ENCODE data around the gene CADPS2.

The CADPS2 gene

DNA sequence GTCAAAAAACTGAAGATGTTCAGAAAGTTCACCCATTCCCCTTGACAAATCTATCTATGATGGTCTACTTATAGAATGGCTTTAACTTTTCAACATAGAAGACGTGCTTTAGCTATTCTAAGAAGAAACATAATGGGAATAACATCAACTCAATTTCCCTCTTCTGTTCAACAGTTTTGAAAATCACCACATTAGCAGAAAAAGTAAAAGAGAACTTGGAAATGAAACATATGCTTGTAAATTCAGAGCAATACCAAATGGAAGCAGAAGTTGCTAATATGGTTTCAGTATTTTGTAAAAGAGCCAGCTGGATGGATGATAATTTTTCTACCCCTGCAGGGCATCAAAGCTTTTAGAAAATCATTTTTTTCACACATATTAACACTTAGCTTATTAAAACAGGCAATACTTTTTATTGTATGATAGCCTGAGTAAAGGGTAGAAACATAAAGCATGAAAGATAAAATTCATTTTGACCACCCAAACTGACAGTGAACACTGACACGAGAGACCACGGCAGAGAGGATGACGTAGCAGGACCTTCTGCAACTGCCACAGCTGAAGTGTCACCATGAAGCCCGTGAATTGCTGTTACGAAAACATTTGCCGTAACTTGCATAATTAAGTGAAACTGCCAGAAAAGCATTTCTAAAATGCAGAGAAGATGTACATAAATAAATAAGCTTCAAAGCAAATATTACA is 542.5 kb downstream of the CADPS2 start:
- no peak for DNase-seq

DNA sequence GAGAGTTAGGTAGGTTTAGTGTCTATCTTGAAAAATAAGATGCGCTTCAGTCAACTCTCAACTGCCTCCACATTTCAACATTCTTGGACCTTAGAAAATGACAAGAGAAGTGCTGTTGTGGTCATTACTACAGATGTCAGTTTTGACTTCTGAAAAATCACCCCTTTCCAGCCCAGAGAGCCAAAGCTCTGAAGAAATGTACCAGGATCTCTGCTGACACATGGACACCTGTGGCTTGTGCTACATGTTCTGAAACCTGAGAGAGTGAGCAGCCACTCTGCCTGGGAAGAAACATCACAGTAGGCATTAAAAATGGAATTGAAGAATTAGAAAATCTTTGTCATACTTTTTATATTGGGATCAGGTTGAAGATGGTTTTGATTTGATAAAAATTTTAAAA is 545.8 kb downstream of the CADPS2 start:
- no peak for DNase-seq

DNA sequence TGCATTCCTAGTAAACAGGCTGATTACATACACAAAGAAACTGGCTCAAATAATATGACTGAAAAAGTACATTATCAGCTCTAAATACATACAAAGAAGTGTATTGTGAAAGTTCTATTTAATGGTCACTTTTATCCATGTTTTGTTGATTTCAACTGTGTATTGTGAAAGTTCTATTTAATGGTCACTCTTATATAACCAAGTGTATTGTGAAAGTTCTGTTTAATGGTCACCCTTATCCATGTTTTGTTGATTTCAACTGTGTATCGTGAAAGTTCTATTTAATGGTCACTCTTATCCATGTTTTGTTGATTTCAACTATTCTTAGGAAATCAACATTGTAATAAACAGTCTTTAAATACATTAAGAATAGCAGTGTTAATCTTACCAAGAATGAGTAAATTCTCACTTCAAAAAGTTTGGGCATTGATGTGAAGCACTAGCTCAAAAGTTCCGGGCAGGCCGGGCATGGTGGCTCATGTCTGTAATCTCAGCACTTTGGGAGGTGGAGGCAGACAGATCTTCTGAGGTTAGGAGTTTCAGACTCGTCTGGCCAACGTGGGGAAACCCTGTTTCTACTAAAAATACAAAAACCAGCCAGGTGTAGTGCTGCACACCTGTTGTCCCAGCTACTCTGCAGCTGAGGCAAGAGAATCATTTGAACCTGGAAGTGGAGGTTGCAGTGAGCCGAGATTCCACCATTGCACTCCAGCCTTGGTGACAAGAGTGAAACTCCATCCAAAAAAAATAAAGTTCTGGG is 546.9 kb downstream of the CADPS2 start:
- DNase-seq, result no peak

DNA sequence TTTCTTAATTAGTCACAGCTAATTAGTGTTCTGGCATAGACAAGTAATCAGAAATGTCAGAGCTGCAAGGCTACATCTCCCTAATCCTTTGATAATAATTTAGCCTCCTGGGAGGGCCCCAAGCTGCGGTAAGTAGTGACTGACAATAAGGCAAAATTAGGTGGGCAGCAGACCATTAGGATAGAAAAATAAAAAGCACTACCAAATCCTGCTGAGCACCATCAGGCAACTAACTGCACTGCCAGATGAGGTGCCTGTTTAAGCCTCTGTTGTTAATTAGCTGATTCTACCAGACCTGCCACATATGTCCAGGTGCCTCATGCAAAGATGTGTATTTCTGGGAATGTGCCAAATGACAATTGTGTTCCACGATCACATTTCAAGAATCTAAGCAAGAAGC is 549.2 kb downstream of the CADPS2 start:
- no peak for DNase-seq

DNA sequence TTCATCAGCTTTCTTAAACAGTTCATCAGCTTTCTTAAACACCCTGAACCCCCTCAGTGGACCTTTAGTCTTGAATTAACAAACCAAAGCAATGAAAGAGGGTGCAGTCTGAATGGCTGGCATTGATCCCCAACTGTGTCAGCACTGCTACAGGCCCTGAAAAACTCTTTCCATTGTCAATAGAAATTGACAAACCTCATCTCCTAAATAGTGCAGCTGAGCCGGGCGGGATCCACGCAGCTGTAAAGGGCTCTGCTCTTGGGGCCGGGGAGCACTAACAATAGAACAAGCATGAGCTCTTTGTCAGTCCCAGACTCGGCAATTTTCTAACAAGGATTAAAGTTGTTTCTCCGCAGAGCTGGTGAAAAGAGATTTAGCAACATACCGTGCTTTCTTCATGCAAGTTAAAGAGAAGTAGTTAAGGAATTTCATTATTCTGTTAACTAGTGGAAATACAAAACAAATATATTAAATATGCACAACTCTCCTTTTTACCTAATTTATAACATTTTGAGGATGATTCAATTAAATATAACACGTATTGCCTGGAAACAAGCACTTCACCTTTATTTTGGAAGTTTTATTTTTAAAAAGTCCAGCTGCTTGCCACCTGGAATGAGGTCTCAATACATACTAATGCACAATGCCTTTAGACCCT is 557.0 kb downstream of the CADPS2 start:
- DNase-seq, result no peak

DNA sequence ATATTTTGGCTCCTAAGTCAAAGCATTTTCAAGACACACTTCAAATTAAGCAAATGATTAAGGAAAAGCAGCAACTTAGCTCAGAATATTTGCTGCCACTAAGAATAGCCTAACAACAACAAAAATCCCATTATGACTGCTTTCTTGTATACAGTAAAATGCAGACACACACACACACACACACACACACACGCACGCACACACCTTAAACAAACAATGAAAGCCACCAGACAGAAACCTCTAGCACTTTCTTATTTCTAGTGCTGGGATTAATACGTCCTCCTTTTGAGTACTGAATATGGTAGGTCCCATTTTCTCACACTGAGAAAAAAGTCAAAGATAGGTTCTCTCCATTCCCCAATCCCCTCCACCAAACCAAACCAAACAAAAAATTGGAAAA is 558.3 kb downstream of the CADPS2 start:
- no peak for DNase-seq

DNA sequence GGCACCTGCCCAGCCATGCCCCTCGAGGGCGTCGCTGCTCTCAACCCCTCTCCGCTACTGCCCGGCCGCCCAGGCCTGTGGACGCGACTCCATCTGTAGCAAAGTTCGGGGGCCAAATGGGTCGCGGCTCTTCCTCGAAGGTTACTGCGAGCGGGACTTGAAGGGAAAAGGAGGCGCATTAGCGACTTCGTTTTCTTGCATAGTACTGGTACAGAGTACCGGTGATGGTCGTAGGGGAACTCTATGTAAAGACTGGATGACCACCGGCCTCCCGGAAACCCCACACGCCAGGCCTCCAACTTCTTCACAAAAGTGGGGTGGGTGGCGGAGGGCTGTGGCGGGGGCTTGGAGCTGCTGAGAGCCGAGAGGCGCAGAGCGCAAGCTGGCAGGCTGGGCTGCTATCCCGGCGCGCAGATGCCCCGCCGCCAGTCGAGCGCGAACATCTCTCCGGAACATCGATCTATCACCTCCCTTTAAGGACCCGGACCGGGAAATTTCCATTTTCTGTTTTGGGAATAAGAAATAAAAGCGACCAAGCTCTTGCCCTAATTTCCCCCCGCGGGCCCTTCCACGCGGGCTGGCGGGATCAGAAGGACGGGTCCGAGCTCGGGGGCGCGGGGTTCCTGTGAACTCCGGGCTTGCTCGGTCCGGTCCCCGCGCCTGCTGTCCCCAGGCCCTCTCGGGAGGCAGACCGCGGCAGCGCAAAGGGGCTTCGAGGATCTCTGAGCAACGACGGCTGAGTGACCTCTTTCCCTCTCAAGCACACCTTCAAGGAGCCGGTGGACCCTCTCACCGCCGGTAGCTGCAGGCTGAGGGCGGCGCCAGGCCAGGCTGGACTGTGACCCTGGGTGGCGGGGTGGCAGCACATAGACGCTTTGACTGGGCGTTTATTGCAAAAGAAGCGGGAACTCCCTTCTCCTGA is 569.5 kb downstream of the CADPS2 start:
- DNase-seq, result no peak

DNA sequence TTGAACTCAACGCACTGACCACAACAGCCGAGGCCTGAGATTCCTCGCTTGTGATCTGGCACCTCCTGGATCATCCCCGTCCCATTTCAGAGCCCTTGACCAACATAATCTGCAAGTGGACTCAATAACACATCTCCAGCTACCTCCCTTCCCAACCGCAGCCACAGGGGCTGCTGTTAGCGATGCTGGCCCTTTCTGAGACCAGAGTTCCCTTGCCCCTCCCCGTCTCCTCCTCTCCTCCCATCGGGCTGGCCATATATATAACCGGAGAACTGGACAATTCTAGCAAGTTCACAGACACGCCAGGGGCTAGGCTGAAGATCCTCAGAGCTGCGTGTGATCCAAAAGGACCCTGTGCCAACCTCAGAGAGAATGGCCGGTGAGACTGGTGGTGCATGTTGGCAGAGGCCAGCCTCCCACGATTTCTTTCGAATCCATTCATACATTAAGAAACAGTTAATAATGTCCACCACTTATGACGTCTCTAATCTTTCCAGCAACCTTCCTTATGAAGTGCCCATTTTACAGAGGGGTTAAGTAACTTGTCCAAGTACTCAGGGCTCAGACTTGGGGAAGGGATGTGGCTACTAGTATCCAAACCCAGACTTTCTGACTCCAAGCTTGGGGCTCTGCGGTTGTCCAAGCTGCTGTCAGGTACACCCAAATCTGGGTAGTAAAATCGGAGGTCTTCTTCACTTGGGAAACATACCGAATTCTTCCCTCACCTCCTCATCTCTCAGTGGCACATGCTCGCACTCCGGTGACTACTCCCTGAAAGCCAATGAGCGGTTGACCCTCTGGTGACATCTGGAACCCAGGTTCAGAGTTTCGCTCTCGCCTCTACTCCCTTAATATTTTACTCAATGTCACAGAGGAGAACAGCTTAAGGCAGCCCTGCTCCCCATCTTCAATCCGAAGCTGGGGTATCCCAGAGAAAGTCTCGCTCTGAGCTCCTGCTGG is 570.5 kb downstream of the CADPS2 start:
- DNase-seq, result no peak

DNA sequence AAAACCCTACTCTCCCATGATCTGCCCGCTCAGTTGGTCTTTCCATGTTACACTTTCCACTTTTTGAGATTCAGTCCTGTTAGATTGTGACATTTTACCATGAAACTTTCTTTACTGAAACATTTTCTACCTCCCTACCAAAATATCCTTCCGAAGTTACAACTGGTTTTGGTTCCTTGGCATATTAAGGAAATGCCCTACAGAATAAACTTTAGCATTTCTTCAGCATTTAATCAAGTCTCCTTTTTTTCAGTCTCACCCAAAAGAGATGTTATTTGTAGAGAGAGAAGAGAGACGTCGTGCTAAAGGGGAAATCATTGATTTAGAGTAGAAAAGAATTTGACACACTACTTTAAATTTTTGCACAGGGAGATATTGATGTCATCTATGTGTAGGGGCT is 572.0 kb downstream of the CADPS2 start:
- no peak for DNase-seq

DNA sequence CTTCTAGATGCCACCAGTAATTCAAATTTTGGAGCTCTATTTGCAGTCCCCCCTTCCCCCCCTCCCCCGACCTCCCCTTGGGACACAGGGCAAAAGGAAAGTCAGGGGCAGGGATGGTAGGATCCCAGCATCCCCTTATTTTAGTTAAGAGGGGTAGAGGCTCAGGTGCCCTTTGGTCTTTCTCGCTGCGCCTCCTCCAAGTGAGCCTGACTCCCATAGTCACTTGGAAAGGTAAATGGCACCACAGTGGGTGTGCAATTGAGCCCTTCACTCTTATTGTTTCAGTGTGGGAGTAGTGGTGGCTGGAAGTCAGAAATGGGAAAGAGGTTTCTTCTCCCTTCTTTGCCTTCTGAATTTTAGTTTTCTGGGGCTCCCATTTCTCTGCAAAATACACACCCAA is 573.5 kb downstream of the CADPS2 start:
- DNase-seq, result no peak

DNA sequence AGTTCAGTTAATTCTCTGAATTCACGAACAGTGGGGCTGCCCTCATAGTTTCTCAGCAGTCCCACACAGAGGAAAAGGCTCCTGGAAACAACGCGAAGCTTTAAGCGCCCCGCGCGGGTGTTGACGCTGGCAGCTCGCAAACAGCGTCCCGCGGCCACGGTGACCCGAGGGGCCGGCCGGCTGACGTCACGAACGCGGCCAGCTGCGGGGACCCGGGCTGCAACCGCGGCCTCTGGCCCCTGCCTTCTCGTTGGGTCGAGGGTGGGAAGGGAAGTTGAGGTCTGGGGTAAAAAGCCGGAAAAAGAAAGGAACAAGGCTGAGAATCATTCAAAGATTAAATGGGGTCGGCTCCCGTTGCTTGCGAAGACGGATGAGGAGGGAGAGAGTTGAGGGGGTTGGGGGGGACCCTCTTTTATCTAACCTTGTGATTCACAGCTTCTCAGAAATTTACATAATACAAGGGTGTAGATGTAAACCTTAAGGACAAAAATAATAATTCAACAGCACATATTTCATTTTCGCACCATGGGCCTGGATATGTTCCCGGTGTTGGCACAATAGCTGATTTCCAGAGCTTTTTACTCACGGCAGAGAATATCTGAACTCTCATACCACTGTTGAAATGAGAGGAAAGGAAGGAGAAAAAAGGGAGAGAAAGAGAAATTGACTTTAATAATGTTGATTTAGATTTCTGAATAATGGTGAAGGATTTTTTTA is 574.4 kb downstream of the CADPS2 start:
- DNase-seq, result no peak

DNA sequence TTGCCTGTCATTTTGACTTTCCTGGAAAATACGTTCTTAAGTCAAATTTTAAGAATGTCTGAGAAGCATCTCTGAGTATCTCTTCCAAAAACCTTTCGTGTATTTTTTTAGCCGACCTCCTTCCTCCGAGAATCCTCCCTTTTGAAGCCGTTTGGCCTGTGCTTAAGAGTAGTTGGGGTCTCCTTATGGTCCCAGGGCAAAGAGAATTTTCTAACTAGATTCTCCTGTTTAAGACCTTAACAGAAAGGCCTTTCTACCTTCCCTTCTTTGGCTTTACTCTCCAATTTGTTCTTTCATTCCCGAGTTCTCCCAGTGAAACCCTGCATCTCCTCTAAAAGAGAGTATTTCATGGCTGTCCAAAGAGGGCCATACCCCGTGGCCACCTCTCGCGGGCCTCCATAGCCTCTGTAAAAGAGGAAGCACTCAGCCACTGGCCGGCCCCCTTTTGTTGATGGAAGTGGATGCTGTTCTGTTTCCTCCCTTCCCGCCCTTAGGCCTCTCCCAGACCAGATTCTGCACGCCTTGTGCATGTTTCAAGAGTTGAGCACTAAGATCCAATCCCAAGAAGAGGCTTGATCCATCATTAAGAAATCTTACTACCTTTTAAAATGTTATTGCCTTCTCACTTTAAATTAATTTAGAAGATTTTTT is 575.1 kb downstream of the CADPS2 start:
- DNase-seq, result no peak

DNA sequence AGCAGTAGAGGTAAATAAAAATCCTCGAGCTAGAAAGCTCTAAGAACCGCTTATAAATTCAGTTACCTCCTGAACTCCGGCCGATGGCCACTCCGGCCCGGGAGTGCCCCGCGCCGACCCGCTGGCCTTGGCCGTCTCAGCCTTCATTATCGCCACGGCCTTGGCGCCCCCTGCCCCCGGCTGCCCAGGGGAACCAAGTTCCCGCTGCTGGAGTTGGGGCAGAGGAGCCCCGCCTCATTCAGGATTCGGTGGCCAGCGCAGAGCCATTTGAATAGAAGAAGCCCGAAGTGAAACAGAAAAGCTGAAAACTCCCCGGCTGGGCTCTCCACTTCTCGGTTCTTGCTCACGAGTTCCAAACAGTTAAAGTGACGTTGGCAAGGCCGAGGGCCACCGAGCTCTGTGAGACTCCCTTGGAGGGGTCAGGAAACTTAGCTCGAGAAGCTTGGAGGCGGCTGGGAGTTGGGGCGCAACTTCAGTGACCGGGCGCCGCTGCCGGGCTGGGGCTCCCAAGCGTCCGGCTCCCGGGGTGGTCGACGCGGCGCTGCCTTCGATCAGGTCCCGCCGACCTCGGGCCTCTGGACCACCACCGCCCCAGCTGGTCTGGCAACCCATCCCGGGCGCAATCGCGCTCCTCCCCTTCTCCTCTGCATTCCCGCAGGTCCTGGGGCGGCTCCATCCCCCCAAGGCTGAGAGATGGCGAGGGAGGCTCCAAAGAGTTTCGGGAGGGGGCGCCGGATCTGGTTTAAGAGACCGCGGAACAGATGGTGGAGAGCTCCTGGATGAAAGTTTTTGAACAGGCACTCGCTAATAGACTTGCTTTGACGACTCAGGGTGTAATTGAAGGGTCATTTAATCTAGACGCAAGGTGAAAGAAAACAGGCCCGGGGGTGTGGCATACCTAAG is 575.9 kb downstream of the CADPS2 start:
- no peak for DNase-seq

DNA sequence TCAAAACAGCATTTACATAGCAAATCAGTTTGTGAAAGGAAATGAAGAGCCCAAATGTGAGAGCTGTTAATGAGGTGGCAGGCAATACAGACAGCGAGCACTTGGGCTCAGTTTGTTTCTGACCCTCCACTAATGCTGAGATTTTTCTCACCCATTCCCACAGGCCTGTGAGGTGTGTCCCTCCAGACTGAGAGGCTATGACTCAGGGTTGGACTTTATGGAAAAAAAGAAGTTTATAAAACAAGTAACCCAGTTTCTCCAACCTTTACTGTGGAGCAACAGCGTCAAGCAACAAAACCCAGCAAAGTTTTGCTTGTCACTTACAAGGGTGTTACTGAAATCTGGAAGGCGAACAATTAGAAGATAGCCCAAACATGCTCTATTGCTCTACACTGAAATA is 576.8 kb downstream of the CADPS2 start:
- DNase-seq, result no peak

DNA sequence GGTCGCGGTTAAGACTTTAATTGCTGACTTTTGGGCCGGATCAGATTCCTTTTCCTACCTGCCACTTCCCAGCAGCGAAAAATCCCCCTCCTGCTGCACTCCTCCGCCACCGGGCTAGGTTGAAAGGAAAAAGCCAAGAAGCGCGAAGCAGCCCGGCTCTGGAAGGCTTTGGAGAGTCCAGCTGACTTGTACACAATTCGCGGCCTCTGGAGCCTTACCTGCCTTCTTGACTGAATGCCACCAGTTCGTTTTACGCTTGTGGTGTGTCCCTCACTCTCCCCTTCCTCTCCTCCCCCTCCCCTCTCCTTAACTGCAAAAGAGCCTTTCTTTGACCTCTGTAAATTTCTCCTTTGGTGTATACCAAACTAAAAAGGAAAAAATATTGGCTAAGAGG is 579.0 kb downstream of the CADPS2 start:
- DNase-seq, result no peak

DNA sequence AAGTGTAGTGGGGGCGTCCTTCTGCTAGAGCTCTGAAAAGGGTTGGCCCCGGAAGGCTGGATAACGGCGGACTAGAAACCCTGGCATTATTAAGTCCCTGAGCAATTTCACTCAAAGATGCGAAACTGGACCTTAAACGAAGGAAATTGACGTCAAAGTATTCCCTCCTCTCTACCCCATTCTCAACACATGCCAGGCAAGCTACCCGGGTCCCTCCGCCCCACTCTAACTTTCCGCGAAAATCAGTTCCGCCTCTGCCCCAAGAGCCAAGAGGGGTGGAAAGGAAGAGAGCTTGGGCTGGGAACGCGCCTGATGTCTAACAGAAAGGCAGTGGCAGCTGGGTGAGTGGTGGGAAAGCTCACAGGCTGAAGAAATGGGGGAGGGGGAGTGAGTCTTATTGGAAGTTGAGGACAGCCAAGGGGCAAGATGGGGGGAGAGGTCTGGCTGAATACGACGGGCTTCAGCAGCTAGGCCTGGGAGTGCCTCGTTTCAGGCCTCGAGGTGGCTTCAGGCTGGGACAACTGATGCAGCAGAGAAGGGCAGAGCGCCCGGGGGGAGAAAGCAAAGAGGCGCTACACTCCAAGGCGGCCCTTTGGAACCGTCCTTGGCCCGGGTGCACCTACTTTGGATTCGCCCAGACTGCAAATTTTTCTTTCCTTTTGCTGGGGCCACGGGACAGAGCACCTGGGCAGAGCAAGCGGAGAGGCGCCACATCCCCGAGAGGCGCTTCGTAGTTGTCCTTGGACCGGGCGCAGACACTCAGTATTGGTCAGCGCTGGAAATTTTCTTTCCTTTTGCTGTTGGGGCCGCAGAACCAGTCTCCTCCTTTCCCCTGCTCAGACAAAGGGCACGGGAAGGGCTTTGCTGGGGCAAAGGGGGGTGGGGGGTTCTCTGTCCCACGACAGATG is 579.7 kb downstream of the CADPS2 start:
- no peak for DNase-seq

DNA sequence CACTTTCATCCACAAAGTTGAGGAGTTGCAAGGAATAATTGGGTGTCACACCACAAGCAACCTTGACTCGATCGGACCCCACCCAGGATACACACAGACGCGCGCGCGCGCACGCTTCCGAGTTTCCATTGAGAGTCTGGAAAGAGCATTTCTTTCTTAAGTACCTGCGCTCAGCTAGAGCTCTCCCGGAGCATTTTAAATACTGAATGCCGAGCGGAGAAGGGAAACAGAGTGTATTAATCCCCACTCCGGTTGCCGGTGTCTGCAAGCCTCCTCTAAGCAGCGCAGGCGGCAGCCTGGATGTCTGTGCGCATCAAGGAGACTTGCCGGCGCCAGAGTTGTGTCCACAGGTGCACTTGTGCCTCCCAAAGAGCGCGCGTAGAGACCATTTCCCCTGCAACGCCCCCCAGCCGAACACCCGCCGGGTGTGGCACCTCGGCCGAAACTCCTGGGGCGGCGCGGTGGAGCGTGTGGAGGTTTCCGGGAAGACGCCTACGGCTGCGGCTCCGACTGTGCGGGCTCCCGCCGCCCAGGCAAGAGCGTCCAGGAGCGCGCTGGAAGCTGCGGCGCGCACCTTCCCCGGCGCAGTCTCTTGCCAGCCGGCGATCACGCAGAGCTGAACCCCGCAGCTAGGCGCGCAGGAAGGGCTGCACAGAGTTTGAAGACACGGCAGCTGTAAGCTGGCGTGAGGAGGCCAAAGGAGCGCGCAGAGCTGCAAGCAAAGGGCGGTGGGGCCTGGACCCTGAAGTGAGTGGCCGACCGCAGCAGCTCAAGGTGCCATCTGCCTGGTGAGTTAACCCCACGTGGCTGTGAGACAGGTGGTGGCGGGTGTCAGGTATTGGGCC is 580.6 kb downstream of the CADPS2 start:
- no peak for DNase-seq
